Tibial nerve (tissue), 3 donors: ENCODE data around the gene CISTR.

Experiments
- CTCF ChIP-seq, 5 experiments: fragments of 200-600 bp in 3 of 5; fragments of 450-650 bp in 2 of 5; sonication (generic) in 3 of 5; IDR thresholded peaks; one replicate each; pipeline ENCODE4 v1.5.1; 2016 to 2019; ENCODE audit warnings: antibody characterized with exemption in 5 of 5, mild to moderate bottlenecking in 3 of 5, moderate library complexity in 2 of 5
- POLR2A ChIP-seq, 2 donors: fragments of 450-650 bp; IDR thresholded peaks; one replicate each; pipeline ENCODE4 v1.6.1; 2017; ENCODE audit warnings: antibody characterized with exemption in 2 of 2, mild to moderate bottlenecking in 2 of 2, moderate library complexity in 2 of 2

DNA sequence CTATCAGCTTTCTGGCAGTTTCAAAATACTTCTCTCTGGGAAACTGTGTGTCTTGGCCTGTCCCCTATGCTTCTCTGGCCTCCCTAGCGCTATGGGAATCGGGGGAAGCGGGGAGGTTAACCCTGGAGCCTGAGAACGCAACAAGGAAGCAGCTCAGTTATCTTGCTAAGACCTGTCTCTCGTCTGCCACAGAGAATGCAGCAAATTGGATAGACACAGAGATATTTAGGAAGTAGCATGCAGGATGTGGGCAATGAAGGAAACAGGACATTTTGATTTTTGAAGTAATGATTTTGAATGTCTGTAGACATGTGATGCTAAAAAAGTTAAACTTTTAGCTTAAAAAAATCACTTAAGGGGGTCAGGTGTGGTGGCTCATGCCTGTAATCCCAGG, 18.0 kb downstream of the CISTR start:
- no peak for TF ChIP-seq CTCF (IDR thresholded peaks at IDR 0.05)
- no peak for TF ChIP-seq POLR2A (IDR thresholded peaks at IDR 0.05)
